H1 (cell line): ENCODE data around the gene PPME1. TPM values are rescaled to one million over a fixed set of nuclear protein-coding genes. Genes with fewer than 3 reads are reported as not detected.

Source experiments
- CTCF ChIA-PET: fragments of 300-600 bp; sonication (Branson Sonifier 250); formaldehyde crosslinking; loops from one replicate; lab custom pipeline; 2021; ENCODE audit not compliant: partially characterized antibody; lab: Charles Lee
- POLR2A ChIA-PET: fragments of 300-600 bp; sonication (Branson Sonifier 250); formaldehyde crosslinking; loops from one replicate; lab custom pipeline; 2021; ENCODE audit warnings: inconsistent platforms; ENCODE audit not compliant: partially characterized antibody; lab: Charles Lee
- DNase-seq, 2 experiments: peaks; one replicate each; pipeline versions ENCODE4 v3.0.0 to v3.0.0-alpha.2; 2010 to 2022; ENCODE audit warnings: low spot score in 2 of 2, low read depth in 1 of 2, mixed read lengths in 1 of 2
- FAIRE-seq: peaks from 2 replicates; lab custom pipeline; 2011; peaks lifted over from hg19 to GRCh38; lab: Jason Lieb, UNC
- H2AFZ ChIP-seq: 2 replicates; pipeline ENCODE4 v1.8.1; 2012; ENCODE audit warnings: low read length, inconsistent platforms
- H2AK5ac ChIP-seq: 2 replicates; pipeline ENCODE4 v1.6.1; 2013; ENCODE audit warnings: low read depth, low read length
- H2BK120ac ChIP-seq: replicated peaks from 2 replicates; pipeline ENCODE3; 2013; ENCODE audit warnings: low read depth, low read length, inconsistent platforms
- H2BK12ac ChIP-seq: 2 replicates; pipeline ENCODE4 v1.6.1; 2013; ENCODE audit warnings: low read depth, low read length
- H2BK15ac ChIP-seq: 2 replicates; pipeline ENCODE4 v1.6.1; 2013; ENCODE audit warnings: low read length
- H2BK20ac ChIP-seq: 2 replicates; pipeline ENCODE4 v1.6.1; 2013; ENCODE audit warnings: low read length
- H2BK5ac ChIP-seq: 2 replicates; pipeline ENCODE4 v1.6.1; 2013; ENCODE audit warnings: low read depth, low read length
- H3K14ac ChIP-seq: 2 replicates; pipeline ENCODE4 v1.6.1; 2013; ENCODE audit warnings: inconsistent platforms; ENCODE audit not compliant: insufficient read length
- H3K18ac ChIP-seq: 2 replicates; pipeline ENCODE4 v1.6.1; 2013; ENCODE audit warnings: low read length; ENCODE audit errors: extremely low read depth
- H3K23ac ChIP-seq: 2 replicates; pipeline ENCODE4 v1.6.1; 2013; ENCODE audit warnings: inconsistent platforms; ENCODE audit not compliant: insufficient read length
- H3K23me2 ChIP-seq: 2 replicates; pipeline ENCODE4 v1.6.1; 2013; ENCODE audit warnings: low read depth, low read length
- H3K27ac ChIP-seq: 2 replicates; pipeline ENCODE4 v1.6.1; 2011; ENCODE audit warnings: low read depth, low read length, inconsistent platforms
- H3K27me3 ChIP-seq, 4 experiments: replicated peaks in 1 of 4; 1 replicate in 1 of 4; 2 replicates in 3 of 4; pipeline versions ENCODE4 v1.6.1 to v1.8.1; 2011 to 2013; ENCODE audit warnings: low read length in 3 of 4, mild to moderate bottlenecking in 3 of 4, inconsistent platforms in 2 of 4, mixed read lengths in 2 of 4, moderate library complexity in 1 of 4; ENCODE audit not compliant: control insufficient read depth in 3 of 4, insufficient read depth in 3 of 4; ENCODE audit errors: extremely low read depth in 1 of 4
- H3K36me3 ChIP-seq, 4 experiments: 2 replicates each; pipeline versions ENCODE4 v1.6.1 to v1.8.1; 2011 to 2013; ENCODE audit warnings: mild to moderate bottlenecking in 4 of 4, low read length in 3 of 4, moderate library complexity in 2 of 4, control low read depth in 1 of 4, inconsistent platforms in 1 of 4; ENCODE audit not compliant: insufficient read depth in 4 of 4, control insufficient read depth in 2 of 4
- H3K4ac ChIP-seq: replicated peaks from 2 replicates; pipeline ENCODE3; 2013; ENCODE audit warnings: low read length, low read depth, mixed read lengths, inconsistent platforms; ENCODE audit not compliant: insufficient read length
- H3K4me1 ChIP-seq, 4 experiments: replicated peaks in 1 of 4; 1 replicate in 1 of 4; 2 replicates in 3 of 4; pipeline versions ENCODE4 v1.6.1 to v1.8.1; 2011 to 2013; ENCODE audit warnings: low read length in 3 of 4, inconsistent platforms in 2 of 4, mixed read lengths in 1 of 4; ENCODE audit not compliant: insufficient read depth in 4 of 4, control insufficient read depth in 3 of 4
- H3K4me2 ChIP-seq, 2 experiments: 2 replicates each; pipeline versions ENCODE4 v1.6.1 to v1.8.1; 2011 to 2013; ENCODE audit warnings: low read depth in 2 of 2, low read length in 2 of 2, control low read depth in 1 of 2, inconsistent platforms in 1 of 2, mild to moderate bottlenecking in 1 of 2; ENCODE audit not compliant: insufficient read depth in 1 of 2
- H3K4me3 ChIP-seq, 4 experiments: fragments of 200-600, 300-600 bp in 1 of 4; sonication (generic), shearing (Covaris generic), sonication (Bioruptor Twin) in 1 of 4; 2 replicates each; pipeline versions ENCODE4 v1.5.1 to v1.8.1; 2011 to 2016; ENCODE audit warnings: low read length in 4 of 4, low read depth in 3 of 4, control low read depth in 2 of 4, inconsistent platforms in 2 of 4, mild to moderate bottlenecking in 2 of 4, mixed read lengths in 1 of 4, moderate library complexity in 1 of 4; ENCODE audit not compliant: insufficient read depth in 2 of 4; ENCODE audit errors: extremely low read depth in 1 of 4
- H3K56ac ChIP-seq: replicated peaks from 2 replicates; pipeline ENCODE3; 2013; ENCODE audit warnings: low read depth, mild to moderate bottlenecking, mixed read lengths, low read length, inconsistent platforms; ENCODE audit not compliant: insufficient read length
- H3K79me1 ChIP-seq: 2 replicates; pipeline ENCODE4 v1.6.1; 2013; ENCODE audit warnings: low read depth, low read length, control low read depth
- H3K79me2 ChIP-seq, 2 experiments: 2 replicates each; pipeline versions ENCODE4 v1.6.1 to v1.8.1; 2012 to 2013; ENCODE audit warnings: low read length in 2 of 2, mild to moderate bottlenecking in 2 of 2, inconsistent platforms in 1 of 2; ENCODE audit not compliant: insufficient read depth in 2 of 2, control insufficient read depth in 1 of 2
- H3K9ac ChIP-seq, 4 experiments: replicated peaks in 1 of 4; 1 replicate in 1 of 4; 2 replicates in 3 of 4; pipeline versions ENCODE4 v1.6.1 to v1.8.1; 2011 to 2013; ENCODE audit warnings: low read depth in 3 of 4, low read length in 3 of 4, control low read depth in 2 of 4, mild to moderate bottlenecking in 2 of 4, moderate library complexity in 2 of 4, inconsistent platforms in 1 of 4; ENCODE audit errors: extremely low read depth in 1 of 4
- H3K9me3 ChIP-seq, 2 experiments: 2 replicates each; pipeline versions ENCODE4 v1.6.1 to v1.8.1; 2012 to 2013; ENCODE audit warnings: mild to moderate bottlenecking in 2 of 2, moderate library complexity in 2 of 2, control low read depth in 1 of 2, inconsistent platforms in 1 of 2, low read depth in 1 of 2, low read length in 1 of 2, mixed read lengths in 1 of 2; ENCODE audit not compliant: insufficient read depth in 2 of 2
- H4K20me1 ChIP-seq, 2 experiments: replicated peaks in 1 of 2; 2 replicates each; pipeline versions ENCODE3 to v1.8.1; 2011 to 2013; ENCODE audit warnings: inconsistent platforms in 2 of 2, low read length in 2 of 2, mild to moderate bottlenecking in 1 of 2; ENCODE audit not compliant: insufficient read depth in 2 of 2, control insufficient read depth in 1 of 2
- H4K5ac ChIP-seq: 2 replicates; pipeline ENCODE4 v1.6.1; 2013; ENCODE audit warnings: low read length, low read depth, mixed read lengths, inconsistent platforms; ENCODE audit not compliant: insufficient read length
- H4K8ac ChIP-seq: 2 replicates; pipeline ENCODE4 v1.8.0; 2013; ENCODE audit warnings: mild to moderate bottlenecking, moderate library complexity, low read length, inconsistent platforms; ENCODE audit not compliant: insufficient read depth; ENCODE audit errors: extremely low read depth
- H4K91ac ChIP-seq: replicated peaks from 2 replicates; pipeline ENCODE3; 2013; ENCODE audit warnings: low read length, mixed read lengths, inconsistent platforms; ENCODE audit not compliant: insufficient read length
- ATF3 ChIP-seq: IDR thresholded peaks from 2 replicates; pipeline ENCODE4 v1.6.1; 2011; ENCODE audit warnings: low read depth, mild to moderate bottlenecking, low read length; ENCODE audit not compliant: insufficient read depth
- BRCA1 ChIP-seq: IDR thresholded peaks from 2 replicates; pipeline ENCODE4 v1.6.1; 2012; ENCODE audit warnings: low read depth, low read length, improper control_type of control experiment
- CBX5 ChIP-seq: fragments of 300-800, 300-1000 bp; sonication (generic); IDR thresholded peaks from 2 replicates; pipeline ENCODE4 v1.7.1; 2016; ENCODE audit warnings: antibody characterized with exemption, low read length, low read depth
- CBX8 ChIP-seq: fragments of 300-800, 300-1000 bp; sonication (generic); IDR thresholded peaks from 2 replicates; pipeline ENCODE4 v1.7.1; 2016; ENCODE audit warnings: low read depth, low read length, borderline replicate concordance
- EP300 ChIP-seq, 2 experiments: IDR thresholded peaks; 1 replicate in 1 of 2; 2 replicates in 1 of 2; pipeline ENCODE4 v1.6.1; 2011 to 2012; ENCODE audit warnings: low read depth in 2 of 2, low read length in 2 of 2, mild to moderate bottlenecking in 2 of 2, borderline replicate concordance in 1 of 2, inconsistent platforms in 1 of 2, moderate library complexity in 1 of 2
- GTF2F1 ChIP-seq: IDR thresholded peaks from 2 replicates; pipeline ENCODE4 v1.6.1; 2012; ENCODE audit warnings: low read depth, low read length, improper control_type of control experiment, borderline replicate concordance
- KDM1A ChIP-seq: fragments of 200-600, 300-600 bp; sonication (generic); IDR thresholded peaks from 2 replicates; pipeline ENCODE4 v1.7.1; 2016; ENCODE audit warnings: mild to moderate bottlenecking, low read length, borderline replicate concordance
- NRF1 ChIP-seq: IDR thresholded peaks from 2 replicates; pipeline ENCODE4 v1.6.1; 2011; ENCODE audit warnings: mild to moderate bottlenecking, low read depth, low read length, improper control_type of control experiment
- RXRA ChIP-seq: IDR thresholded peaks from 2 replicates; pipeline ENCODE4 v1.6.1; 2011; ENCODE audit warnings: low read depth, mild to moderate bottlenecking, low read length, moderate library complexity; ENCODE audit not compliant: insufficient read depth
- SIRT6 ChIP-seq: IDR thresholded peaks from one replicate; pipeline ENCODE4 v1.7.1; 2012; ENCODE audit warnings: low read length, inconsistent platforms
- SIX5 ChIP-seq: IDR thresholded peaks from 2 replicates; pipeline ENCODE4 v1.6.1; 2011; ENCODE audit warnings: mild to moderate bottlenecking, low read depth, low read length
- TAF1 ChIP-seq: IDR thresholded peaks from 2 replicates; pipeline ENCODE4 v1.6.1; 2011; ENCODE audit warnings: mild to moderate bottlenecking, low read depth, low read length
- ZNF274 ChIP-seq: IDR thresholded peaks from 2 replicates; pipeline ENCODE4 v1.7.0; 2012; ENCODE audit warnings: low read length, borderline replicate concordance; ENCODE audit errors: extremely low read depth
- WGBS, 2 experiments: shearing (Covaris generic) in 1 of 2; methylation state at CpG; one replicate each; pipeline versions ENCODE4 v1.1.6 to v1.1.7; 2013 to 2015; ENCODE audit warnings: low lambda C conversion rate in 2 of 2, mixed read lengths in 2 of 2, inconsistent platforms in 1 of 2, low coverage in 1 of 2, missing lambda C conversion rate in 1 of 2; ENCODE audit not compliant: insufficient replicate concordance in 2 of 2, insufficient coverage in 1 of 2, insufficient read length in 1 of 2; ENCODE audit errors: extremely low coverage in 1 of 2, missing lambda C conversion rate in 1 of 2; 5-methylcytosine and 5-hydroxymethylcytosine counted together
- polyA plus RNA-seq, 7 experiments: library from polyadenylated mRNA; depleted of rRNA in 3 of 7; stranded (reverse) in 5 of 7; unstranded in 2 of 7; fragments of >200 nt in 5 of 7; fragments of 200-250 nt in 2 of 7; gene quantifications; 1 replicate in 5 of 7; 2 replicates in 1 of 7; 4 replicates in 1 of 7; pipeline versions ENCODE4 v1.2.1 to v1.2.3, GENCODE V29; 2011 to 2013; ENCODE audit warnings: missing spikeins in 2 of 7, mixed read lengths in 2 of 7
- total RNA-seq: library from RNA; stranded (reverse); fragmentation: NEBNext Ultra II Directional; extraction: Animal tissue kit (Norgen Biotek cat#: 25700); gene quantifications from 2 replicates; pipeline ENCODE4 v1.2.1, GENCODE V29; 2021

Gene PPME1
- total and polyA plus RNA-seq, 2 of the 8 experiments (the other 6 are each of a cell fraction or from before 2014, with no cell fraction given) = 55.1 to 64.5 TPM

GRCh38 chr11:74238243-74238642, 67.2 kb downstream of the PPME1 start:
- WGBS, 2 experiments = 90% methylated on average over 1 of the region's 1 CpG; no CpG with 5 or more reads in 1 of the 2 experiments
- Histone ChIP-seq H3K27ac (no peak overlapping the region), H4K8ac (no peak overlapping the region), H3K9me3 (no peaks in the 10 kb centered on the region), H3K36me3 (peaks cover 0 to 25% (median 16%) of the 10 kb centered on the region in 4 experiments; a peak in 7 of 8 replicates), H3K14ac (no peak overlapping the region), H3K4me2 (no peak overlapping the region), H3K4me3 (no peak overlapping the region), H2AK5ac (no peak overlapping the region), H3K79me1 (no peaks in the 10 kb centered on the region), H2BK20ac (no peak overlapping the region), H3K4me1 (no peaks in the 10 kb centered on the region), H3K27me3 (no peaks in the 10 kb centered on the region), H3K18ac (no peak overlapping the region), H4K20me1 (no peaks in the 10 kb centered on the region), H3K79me2 (no peaks in the 10 kb centered on the region), H3K4ac (no peak overlapping the region), H2BK120ac (no peak overlapping the region), H2BK15ac (no peak overlapping the region), H2AFZ (no peak overlapping the region), H3K56ac (no peak overlapping the region), H3K9ac (no peak overlapping the region), H4K91ac (no peak overlapping the region), H3K23ac (no peak overlapping the region), H3K23me2 (no peaks in the 10 kb centered on the region), H2BK5ac (no peak overlapping the region), H2BK12ac (no peak overlapping the region), H4K5ac (no peak overlapping the region)
- no peak for TF ChIP-seq ATF3
- TF ChIP-seq CBX5 = no peak
- no peak for TF ChIP-seq CBX8
- TF ChIP-seq SIRT6 = no peak
- no peak for TF ChIP-seq ZNF274
- no peak for TF ChIP-seq BRCA1
- no peak for TF ChIP-seq TAF1
- TF ChIP-seq RXRA = no peak
- TF ChIP-seq GTF2F1 = no peak
- no peak for TF ChIP-seq KDM1A
- no peak for TF ChIP-seq NRF1
- no peak for TF ChIP-seq EP300 (IDR thresholded peaks at IDR 0.05; ENCODE audit: borderline replicate concordance in 1 of 2, low read depth in 2 of 2, low read length in 2 of 2)
- no peak for TF ChIP-seq SIX5
- ChIA-PET CTCF (interaction anchor here (1.5 kb wide), 1 partner anchor 17 kb away, joined by 6 read pairs; no protein-coding TSS in a partner anchor), POLR2A (no interaction called here)
- FAIRE-seq = no peak
- no peak for DNase-seq
